ENCODE data around the gene LILRB1.
"Not testable (repeated sequence)": the region's sequence is repeated elsewhere in the genome, so short reads cannot be mapped to it uniquely, and the experiment has no call there.

The LILRB1 gene

GRCh38 chr19:54636081-54636480, 5.8 kb downstream of the LILRB1 start:
- not testable (repeated sequence) for H3K79me1 ChIP-seq (ENCODE audit: low read length); H4K12ac ChIP-seq (ENCODE audit: low read depth, low read length)
- WGBS (ENCODE audit: extremely low coverage, insufficient coverage, insufficient read length), result no CpG with 5 or more reads among the region's 12 CpGs

GRCh38 chr19:54638683-54639082, 8.4 kb downstream of the LILRB1 start:
- H4K91ac ChIP-seq (ENCODE audit: low read depth, low read length), result no peak overlapping the region
- no peak overlapping the region for H3K4ac ChIP-seq (ENCODE audit: low read depth, low read length)
- WGBS (ENCODE audit: extremely low coverage, insufficient coverage, insufficient read length), result no CpG with 5 or more reads among the region's 18 CpGs
- H3K27ac ChIP-seq (ENCODE audit: low read depth, low read length), result no peak overlapping the region
- no peak overlapping the region for H2BK5ac ChIP-seq (ENCODE audit: low read depth, low read length, poor library complexity)
- no peak overlapping the region for H2AFZ ChIP-seq (ENCODE audit: insufficient read depth, low read length, poor library complexity)
- no peak overlapping the region for H3K9ac ChIP-seq (ENCODE audit: low read length)
- no peak overlapping the region for H3K18ac ChIP-seq (ENCODE audit: low read length)
- no peak overlapping the region for H4K12ac ChIP-seq (ENCODE audit: low read depth, low read length)
- H3K23ac ChIP-seq (ENCODE audit: low read length), result no peak overlapping the region
- no peak overlapping the region for H3K4me3 ChIP-seq (ENCODE audit: low read depth, low read length)
- H4K8ac ChIP-seq (ENCODE audit: low read depth, low read length), result no peak overlapping the region
- H3K36me3 ChIP-seq (ENCODE audit: control insufficient read depth in 1 of 2, insufficient read depth in 2 of 2, low read length in 2 of 2), result no peaks in the 10 kb centered on the region
- H2BK12ac ChIP-seq (ENCODE audit: low read length), result no peak overlapping the region
- peaks cover 2% of the 10 kb centered on the region for H3K27me3 ChIP-seq (ENCODE audit: insufficient read depth, low read length)
- no peaks in the 10 kb centered on the region for H3K79me2 ChIP-seq (ENCODE audit: control insufficient read depth, insufficient read depth, low read length, poor library complexity)
- H3K9me3 ChIP-seq (ENCODE audit: insufficient read depth, low read depth, low read length), result peaks cover 32% of the 10 kb centered on the region
- H3K4me2 ChIP-seq (ENCODE audit: low read length), result no peak overlapping the region
- no peak overlapping the region for H2AK5ac ChIP-seq (ENCODE audit: low read length)
- no peak overlapping the region for H3K14ac ChIP-seq (ENCODE audit: low read length)
- H3K79me1 ChIP-seq (ENCODE audit: low read length), result no peaks in the 10 kb centered on the region
- H2BK120ac ChIP-seq (ENCODE audit: insufficient read depth, low read length, poor library complexity), result no peak overlapping the region
- DNase-seq, result no peak
- H3K4me1 ChIP-seq (ENCODE audit: control insufficient read depth in 1 of 2, insufficient read depth in 2 of 2, low read length in 2 of 2), result no peaks in the 10 kb centered on the region

More at GRCh38 chr19:54636081-54636480, 5.8 kb downstream of the LILRB1 start:
- H3K9me3 ChIP-seq (ENCODE audit: insufficient read depth, low read depth, low read length), result peaks cover 46% of the 10 kb centered on the region
- not testable (repeated sequence) for H3K27ac ChIP-seq (ENCODE audit: low read depth, low read length); H3K18ac ChIP-seq (ENCODE audit: low read length); H3K23ac ChIP-seq (ENCODE audit: low read length); H2BK120ac ChIP-seq (ENCODE audit: insufficient read depth, low read length, poor library complexity); DNase-seq; H3K9ac ChIP-seq (ENCODE audit: low read length); H3K79me2 ChIP-seq (ENCODE audit: control insufficient read depth, insufficient read depth, low read length, poor library complexity); H3K4me3 ChIP-seq (ENCODE audit: low read depth, low read length); H3K27me3 ChIP-seq (ENCODE audit: insufficient read depth, low read length); H2BK12ac ChIP-seq (ENCODE audit: low read length); H3K4me2 ChIP-seq (ENCODE audit: low read length); H3K36me3 ChIP-seq (ENCODE audit: control insufficient read depth in 1 of 2, insufficient read depth in 2 of 2, low read length in 2 of 2); H2AFZ ChIP-seq (ENCODE audit: insufficient read depth, low read length, poor library complexity); H4K8ac ChIP-seq (ENCODE audit: low read depth, low read length); H3K4ac ChIP-seq (ENCODE audit: low read depth, low read length); H3K14ac ChIP-seq (ENCODE audit: low read length); H3K4me1 ChIP-seq (ENCODE audit: control insufficient read depth in 1 of 2, insufficient read depth in 2 of 2, low read length in 2 of 2); H2BK5ac ChIP-seq (ENCODE audit: low read depth, low read length, poor library complexity); H4K91ac ChIP-seq (ENCODE audit: low read depth, low read length); H2AK5ac ChIP-seq (ENCODE audit: low read length)

- H2BK120ac ChIP-seq (ENCODE audit: insufficient read depth, low read length, poor library complexity); H3K27me3 ChIP-seq (ENCODE audit: insufficient read depth, low read length); H3K9ac ChIP-seq (ENCODE audit: low read length); H3K79me1 ChIP-seq (ENCODE audit: low read length); H3K4me1 ChIP-seq (ENCODE audit: control insufficient read depth in 1 of 2, insufficient read depth in 2 of 2, low read length in 2 of 2); H4K8ac ChIP-seq (ENCODE audit: low read depth, low read length); H3K27ac ChIP-seq (ENCODE audit: low read depth, low read length); H3K4ac ChIP-seq (ENCODE audit: low read depth, low read length); H3K18ac ChIP-seq (ENCODE audit: low read length); H3K23ac ChIP-seq (ENCODE audit: low read length); H2BK12ac ChIP-seq (ENCODE audit: low read length); H2AK5ac ChIP-seq (ENCODE audit: low read length); H2BK5ac ChIP-seq (ENCODE audit: low read depth, low read length, poor library complexity); H3K4me2 ChIP-seq (ENCODE audit: low read length); H3K36me3 ChIP-seq (ENCODE audit: control insufficient read depth in 1 of 2, insufficient read depth in 2 of 2, low read length in 2 of 2); H3K14ac ChIP-seq (ENCODE audit: low read length); H4K12ac ChIP-seq (ENCODE audit: low read depth, low read length); H3K4me3 ChIP-seq (ENCODE audit: low read depth, low read length); H3K79me2 ChIP-seq (ENCODE audit: control insufficient read depth, insufficient read depth, low read length, poor library complexity); H2AFZ ChIP-seq (ENCODE audit: insufficient read depth, low read length, poor library complexity); H4K91ac ChIP-seq (ENCODE audit: low read depth, low read length): not testable (repeated sequence)
- WGBS (ENCODE audit: extremely low coverage, insufficient coverage, insufficient read length), result no CpG with 5 or more reads among the region's 5 CpGs
- DNase-seq, result peak in 1 of 2 donors; percentile 14
- H3K9me3 ChIP-seq (ENCODE audit: insufficient read depth, low read depth, low read length), result peaks cover 19% of the 10 kb centered on the region
Measured at GRCh38 chr19:54642953-54643352, 12.7 kb downstream of the LILRB1 start.

GRCh38 chr19:54643583-54643982, 13.3 kb downstream of the LILRB1 start:
- not testable (repeated sequence) for H3K36me3 ChIP-seq (ENCODE audit: control insufficient read depth in 1 of 2, insufficient read depth in 2 of 2, low read length in 2 of 2); H3K27me3 ChIP-seq (ENCODE audit: insufficient read depth, low read length); H2BK120ac ChIP-seq (ENCODE audit: insufficient read depth, low read length, poor library complexity); H3K79me2 ChIP-seq (ENCODE audit: control insufficient read depth, insufficient read depth, low read length, poor library complexity); H2BK12ac ChIP-seq (ENCODE audit: low read length); H2AFZ ChIP-seq (ENCODE audit: insufficient read depth, low read length, poor library complexity); H3K18ac ChIP-seq (ENCODE audit: low read length); H4K91ac ChIP-seq (ENCODE audit: low read depth, low read length); H3K4me3 ChIP-seq (ENCODE audit: low read depth, low read length); H3K4me1 ChIP-seq (ENCODE audit: control insufficient read depth in 1 of 2, insufficient read depth in 2 of 2, low read length in 2 of 2); H2BK5ac ChIP-seq (ENCODE audit: low read depth, low read length, poor library complexity); H3K79me1 ChIP-seq (ENCODE audit: low read length); H3K4ac ChIP-seq (ENCODE audit: low read depth, low read length); H2AK5ac ChIP-seq (ENCODE audit: low read length); H3K14ac ChIP-seq (ENCODE audit: low read length); H3K27ac ChIP-seq (ENCODE audit: low read depth, low read length); DNase-seq; H4K12ac ChIP-seq (ENCODE audit: low read depth, low read length); H3K23ac ChIP-seq (ENCODE audit: low read length); H3K9ac ChIP-seq (ENCODE audit: low read length); H3K4me2 ChIP-seq (ENCODE audit: low read length); H4K8ac ChIP-seq (ENCODE audit: low read depth, low read length)
- peaks cover 23% of the 10 kb centered on the region for H3K9me3 ChIP-seq (ENCODE audit: insufficient read depth, low read depth, low read length)
- WGBS (ENCODE audit: extremely low coverage, insufficient coverage, insufficient read length), result no CpG with 5 or more reads among the region's 6 CpGs

All from trophoblast cell (in vitro differentiated cells and primary cell).